ELR (cell line): ENCODE results near the gene UBL7.
"Not testable (repeated sequence)": the region's sequence is repeated elsewhere in the genome, so short reads cannot be mapped to it uniquely, and the experiment has no call there.

ENCODE experiments used
- DNase-seq: peaks from one replicate; pipeline ENCODE4 v3.0.0-alpha.2; 2015; ENCODE audit warnings: low read depth

The UBL7 gene

GRCh38 chr15:74463634-74464033, 2.7 kb upstream of the UBL7 start:
- DNase-seq = no peak

- peak; percentile 40 for DNase-seq
Measured at GRCh38 chr15:74461847-74462511, 1.0 kb upstream of the UBL7 start.

- DNase-seq = no peak
Measured at GRCh38 chr15:74460298-74460697, 662 bp downstream of the UBL7 start.

- DNase-seq = not testable (repeated sequence)
Measured at GRCh38 chr15:74459798-74460197, 1.2 kb downstream of the UBL7 start.

GRCh38 chr15:74458473-74458872, 2.5 kb downstream of the UBL7 start:
- no peak for DNase-seq

- DNase-seq = not testable (repeated sequence)
Measured at GRCh38 chr15:74457036-74457435, 3.9 kb downstream of the UBL7 start.

GRCh38 chr15:74454764-74455500, 6.0 kb downstream of the UBL7 start:
- DNase-seq = no peak

GRCh38 chr15:74453925-74454763, 6.8 kb downstream of the UBL7 start:
- DNase-seq = peak; percentile 28

GRCh38 chr15:74451861-74452835, 8.8 kb downstream of the UBL7 start:
- DNase-seq = no peak

- no peak for DNase-seq
Measured at GRCh38 chr15:74451322-74451721, 9.6 kb downstream of the UBL7 start.

GRCh38 chr15:74449643-74450205, 11.2 kb downstream of the UBL7 start:
- no peak for DNase-seq

GRCh38 chr15:74449095-74449494, 11.9 kb downstream of the UBL7 start:
- no peak for DNase-seq

GRCh38 chr15:74445816-74446763, 14.9 kb downstream of the UBL7 start:
- DNase-seq = no peak

- DNase-seq = no peak
Measured at GRCh38 chr15:74444106-74445062, 16.6 kb downstream of the UBL7 start.

GRCh38 chr15:74443100-74443909, 17.7 kb downstream of the UBL7 start:
- DNase-seq = no peak

- DNase-seq = no peak
Measured at GRCh38 chr15:74442604-74443003, 18.4 kb downstream of the UBL7 start.

- no peak for DNase-seq
Measured at GRCh38 chr15:74442063-74442462, 18.9 kb downstream of the UBL7 start.
